OCI-LY7 (cell line): ENCODE results near the gene LPP. TPM values are rescaled to one million over a fixed set of nuclear protein-coding genes. Genes with fewer than 3 reads are reported as not detected.

Experiments used
- BruUV-seq: library from RNA; stranded (reverse); fragments of 400-500 nt; replicated peaks from 2 replicates; lab custom pipeline; 2021; lab: Mats Ljungman, UMichigan
- CTCF ChIA-PET: fragments of 300-600 bp; sonication (Branson Sonifier 250); formaldehyde crosslinking; loops from one replicate; lab custom pipeline; 2022; ENCODE audit warnings: antibody characterized with exemption; ENCODE audit not compliant: unreplicated experiment; lab: Charles Lee
- POLR2A ChIA-PET: fragments of 300-600 bp; sonication (Branson Sonifier 250); formaldehyde crosslinking; loops from one replicate; lab custom pipeline; 2022; ENCODE audit warnings: antibody characterized with exemption; lab: Charles Lee
- DNase-seq: peaks from one replicate; pipeline ENCODE4 v3.0.0-alpha.2; 2015; ENCODE audit warnings: low spot score
- H2AFZ ChIP-seq: fragments of 200-600 bp; sonication (generic), shearing (Covaris generic); 2 replicates; pipeline ENCODE4 v1.6.1; 2014; ENCODE audit warnings: mild to moderate bottlenecking, antibody characterized with exemption, low read length, moderate library complexity
- H3K27ac ChIP-seq: fragments of 200-600 bp; sonication (generic); 2 replicates; pipeline ENCODE4 v1.5.1; 2014; ENCODE audit warnings: mixed run types, low read depth, mild to moderate bottlenecking, moderate library complexity, low read length, inconsistent platforms; ENCODE audit not compliant: poor library complexity, severe bottlenecking
- H3K36me3 ChIP-seq: fragments of 200-600 bp; sonication (generic); 2 replicates; pipeline ENCODE4 v1.6.1; 2014; ENCODE audit warnings: mild to moderate bottlenecking, antibody characterized with exemption, low read length, moderate library complexity, mixed read lengths; ENCODE audit not compliant: insufficient read depth
- H3K4me1 ChIP-seq: fragments of 200-600 bp; sonication (generic); 2 replicates; pipeline ENCODE4 v1.5.1; 2014; ENCODE audit warnings: mild to moderate bottlenecking, low read length; ENCODE audit not compliant: insufficient read depth, poor library complexity, severe bottlenecking
- H3K4me2 ChIP-seq: fragments of 200-600 bp; sonication (generic); 2 replicates; pipeline ENCODE4 v1.6.1; 2014; ENCODE audit warnings: mild to moderate bottlenecking, low read length
- H3K4me3 ChIP-seq: fragments of 200-600 bp; sonication (generic); 2 replicates; pipeline ENCODE4 v1.5.1; 2014; ENCODE audit warnings: mild to moderate bottlenecking, low read depth, low read length; ENCODE audit not compliant: poor library complexity, severe bottlenecking
- H3K79me2 ChIP-seq: fragments of 200-600 bp; sonication (generic); 2 replicates; pipeline ENCODE4 v1.6.1; 2016; ENCODE audit warnings: low read depth, mild to moderate bottlenecking, low read length, moderate library complexity, mixed read lengths; ENCODE audit not compliant: insufficient read depth
- H3K9me2 ChIP-seq: fragments of 200-600 bp; sonication (generic); 2 replicates; pipeline ENCODE4 v1.6.1; 2016; ENCODE audit warnings: mild to moderate bottlenecking, low read length, mixed read lengths; ENCODE audit not compliant: insufficient read depth
- H3K9me3 ChIP-seq: fragments of 200-600 bp; sonication (generic); 2 replicates; pipeline ENCODE4 v1.6.1; 2014; ENCODE audit warnings: mild to moderate bottlenecking, mixed run types, low read length, mixed read lengths
- H4K20me1 ChIP-seq: fragments of 200-600 bp; sonication (generic); 2 replicates; pipeline ENCODE4 v1.6.1; 2014; ENCODE audit warnings: mild to moderate bottlenecking, antibody characterized with exemption, low read length, moderate library complexity, mixed read lengths; ENCODE audit not compliant: insufficient read depth
- EZH2phosphoT487 ChIP-seq: fragments of 200-600 bp; sonication (generic); IDR thresholded peaks from 2 replicates; pipeline ENCODE4 v1.6.1; 2018; ENCODE audit warnings: low read depth, borderline replicate concordance, mild to moderate bottlenecking, mixed run types, antibody characterized with exemption, low read length, moderate library complexity, mixed read lengths
- intact Hi-C: fragments of 100-400 bp; cut with micrococcal nuclease; formaldehyde crosslinking; loops from one replicate; pipeline ENCODE4 v1.10.0; 2022; ENCODE audit not compliant: unreplicated experiment
- total RNA-seq, 2 experiments: library from RNA; depleted of rRNA in 1 of 2; stranded (reverse); fragments of >200 nt in 1 of 2; shearing (Covaris generic) in 1 of 2; gene quantifications; 2 replicates each; pipeline ENCODE4 v1.2.3, GENCODE V29; 2014 to 2022
- TF ChIP-seq, protein P1 (sequence below): fragments of 200-600 bp; sonication (generic); conservative IDR thresholded peaks from 2 replicates; pipeline ENCODE4 v1.5.1; 2014; ENCODE audit warnings: mild to moderate bottlenecking, antibody characterized with exemption, low read length, moderate library complexity, mixed read lengths

The LPP gene
- total RNA-seq, 2 experiments from 2014 or later: 10.9 to 119 TPM

DNA sequence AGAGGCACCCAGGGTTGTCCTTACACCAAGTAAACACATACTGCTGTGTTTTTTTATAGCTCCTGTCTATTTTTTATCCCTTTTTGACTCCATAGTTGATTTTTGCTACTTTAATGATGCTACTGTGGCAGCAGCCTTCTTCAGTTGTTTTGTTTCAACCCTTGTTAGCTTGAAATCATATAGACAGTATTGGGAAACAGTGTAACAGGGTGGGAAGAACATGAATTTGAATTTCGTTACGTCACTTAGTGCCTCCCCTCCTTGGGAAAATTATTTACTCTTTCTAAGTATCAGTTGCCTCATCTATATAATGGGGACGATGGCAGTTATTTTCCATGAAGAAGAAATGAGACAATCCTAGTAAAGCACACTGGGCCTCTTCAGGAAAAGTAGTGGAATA, 608.0 kb downstream of the LPP start:
- Histone ChIP-seq H3K36me3 (no peaks in the 10 kb centered on the region), H3K4me2 (no peak overlapping the region), H4K20me1 (no peaks in the 10 kb centered on the region), H3K79me2 (no peaks in the 10 kb centered on the region), H3K9me3 (no peaks in the 10 kb centered on the region), H3K9me2 (no peaks in the 10 kb centered on the region), H3K4me1 (peaks cover 8% of the 10 kb centered on the region), H3K27ac (no peak overlapping the region), H2AFZ (no peak overlapping the region), H3K4me3 (no peak overlapping the region)
- ChIA-PET POLR2A (interaction anchor here (0.6 kb wide), 1 partner anchor 275 kb away, joined by 3 read pairs; no protein-coding TSS in a partner anchor), CTCF (no interaction called here)
- intact Hi-C loops: no loop called here
- DNase-seq: no peak
- BruUV-seq: no TSS peak
- TF ChIP-seq, protein P1, sequence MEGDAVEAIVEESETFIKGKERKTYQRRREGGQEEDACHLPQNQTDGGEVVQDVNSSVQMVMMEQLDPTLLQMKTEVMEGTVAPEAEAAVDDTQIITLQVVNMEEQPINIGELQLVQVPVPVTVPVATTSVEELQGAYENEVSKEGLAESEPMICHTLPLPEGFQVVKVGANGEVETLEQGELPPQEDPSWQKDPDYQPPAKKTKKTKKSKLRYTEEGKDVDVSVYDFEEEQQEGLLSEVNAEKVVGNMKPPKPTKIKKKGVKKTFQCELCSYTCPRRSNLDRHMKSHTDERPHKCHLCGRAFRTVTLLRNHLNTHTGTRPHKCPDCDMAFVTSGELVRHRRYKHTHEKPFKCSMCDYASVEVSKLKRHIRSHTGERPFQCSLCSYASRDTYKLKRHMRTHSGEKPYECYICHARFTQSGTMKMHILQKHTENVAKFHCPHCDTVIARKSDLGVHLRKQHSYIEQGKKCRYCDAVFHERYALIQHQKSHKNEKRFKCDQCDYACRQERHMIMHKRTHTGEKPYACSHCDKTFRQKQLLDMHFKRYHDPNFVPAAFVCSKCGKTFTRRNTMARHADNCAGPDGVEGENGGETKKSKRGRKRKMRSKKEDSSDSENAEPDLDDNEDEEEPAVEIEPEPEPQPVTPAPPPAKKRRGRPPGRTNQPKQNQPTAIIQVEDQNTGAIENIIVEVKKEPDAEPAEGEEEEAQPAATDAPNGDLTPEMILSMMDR: no peak
- TF ChIP-seq EZH2phosphoT487: no peak

DNA sequence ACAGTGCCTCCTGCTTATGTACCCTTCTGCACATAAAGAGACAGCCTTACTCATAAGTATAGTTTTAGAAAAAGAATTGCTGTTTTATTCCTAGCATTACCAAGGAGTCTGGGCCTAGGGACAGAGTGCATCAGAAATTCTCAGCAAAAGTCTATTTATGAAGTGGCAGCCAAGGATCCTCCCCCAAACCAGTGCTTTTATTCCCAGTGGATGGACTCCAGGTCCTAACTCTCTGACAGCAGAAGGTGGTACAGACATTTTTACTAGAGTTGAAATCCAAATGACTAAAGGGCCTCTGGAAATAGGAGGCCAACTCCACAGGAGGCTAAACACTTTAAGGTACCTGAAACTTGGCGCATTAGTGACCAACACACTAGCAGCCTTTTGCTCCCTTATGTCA, 610.7 kb downstream of the LPP start:
- Histone ChIP-seq H3K36me3 (no peaks in the 10 kb centered on the region), H3K4me3 (no peak overlapping the region), H3K4me1 (no peaks in the 10 kb centered on the region), H2AFZ (no peak overlapping the region), H3K79me2 (no peaks in the 10 kb centered on the region), H3K27ac (no peak overlapping the region), H3K9me3 (no peaks in the 10 kb centered on the region), H4K20me1 (no peaks in the 10 kb centered on the region), H3K4me2 (no peak overlapping the region), H3K9me2 (no peaks in the 10 kb centered on the region)
- ChIA-PET POLR2A (interaction anchor here (0.6 kb wide), 1 partner anchor 161 kb away, joined by 3 read pairs; no protein-coding TSS in a partner anchor), CTCF (no interaction called here)
- no peak for DNase-seq
- no peak for TF ChIP-seq EZH2phosphoT487
- TF ChIP-seq, protein P1: no peak
- intact Hi-C loops: no loop called here
- BruUV-seq: no TSS peak

DNA sequence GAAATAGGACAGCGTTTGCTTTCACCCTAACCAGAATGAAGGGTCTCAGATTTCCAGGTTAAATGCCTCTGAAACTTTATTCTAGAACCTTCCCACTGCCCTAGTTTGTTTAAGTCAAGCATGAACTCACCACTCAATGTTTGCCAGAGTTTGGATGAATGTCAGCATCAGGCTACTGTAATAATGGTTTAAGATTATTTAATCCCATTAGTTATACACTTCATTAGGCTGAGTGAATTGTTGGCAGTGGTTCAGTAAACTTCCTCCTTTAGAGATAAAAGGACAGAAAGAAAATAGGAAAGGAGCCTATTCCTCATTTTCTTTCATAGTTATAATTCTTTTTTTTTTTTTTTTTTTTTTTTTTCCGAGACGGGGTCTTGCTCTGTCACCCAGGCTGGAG, 615.9 kb downstream of the LPP start:
- Histone ChIP-seq H2AFZ (no peak overlapping the region), H3K4me3 (no peak overlapping the region), H4K20me1 (no peaks in the 10 kb centered on the region), H3K4me2 (no peak overlapping the region), H3K36me3 (no peaks in the 10 kb centered on the region), H3K9me3 (no peaks in the 10 kb centered on the region), H3K9me2 (no peaks in the 10 kb centered on the region), H3K4me1 (no peaks in the 10 kb centered on the region), H3K79me2 (no peaks in the 10 kb centered on the region), H3K27ac (no peak overlapping the region)
- no peak for DNase-seq
- BruUV-seq: no TSS peak
- ChIA-PET CTCF (no interaction called here), POLR2A (interaction anchor here (0.6 to 1.0 kb wide), 2 partner anchors 12 to 27 kb away, joined by 3 to 5 read pairs; no protein-coding TSS in a partner anchor)
- TF ChIP-seq, protein P1: no peak
- no peak for TF ChIP-seq EZH2phosphoT487
- intact Hi-C loops: no loop called here
